SK-N-SH treated with all-trans-retinoic acid at 6 μM for 48 hours (cell line): ENCODE data around the gene UST.

ENCODE experiments used
- ARNTL ChIP-seq: fragments of 450-650 bp; formaldehyde crosslinking; IDR thresholded peaks from 2 replicates; pipeline ENCODE4 v1.5.0; 2020; ENCODE audit warnings: low read depth, mild to moderate bottlenecking, moderate library complexity, borderline replicate concordance
- CREB5 ChIP-seq: fragments of 250-450 bp; sonication (Bioruptor Pico); IDR thresholded peaks from 2 replicates; pipeline ENCODE4 v1.5.1; 2020; ENCODE audit warnings: low read depth, mild to moderate bottlenecking, moderate library complexity
- CSDC2 ChIP-seq: fragments of 250-450 bp; sonication (Bioruptor Pico); IDR thresholded peaks from 2 replicates; pipeline ENCODE4 v1.5.0; 2020; ENCODE audit warnings: mild to moderate bottlenecking, moderate library complexity
- CSRNP3 ChIP-seq: fragments of 250-450 bp; sonication (Bioruptor Pico); IDR thresholded peaks from 2 replicates; pipeline ENCODE4 v1.5.1; 2021; ENCODE audit warnings: mild to moderate bottlenecking, moderate library complexity
- POU6F1 ChIP-seq: fragments of 250-450 bp; sonication (Bioruptor Pico); IDR thresholded peaks from 2 replicates; pipeline ENCODE4 v1.8.0; 2021; ENCODE audit warnings: low read depth, mild to moderate bottlenecking, moderate library complexity, borderline replicate concordance
- PPARA ChIP-seq: fragments of 250-450 bp; sonication (Bioruptor Pico); IDR thresholded peaks from 2 replicates; pipeline ENCODE4 v1.5.0; 2020; ENCODE audit warnings: mild to moderate bottlenecking, borderline replicate concordance
- SNAI2 ChIP-seq: fragments of 250-450 bp; sonication (Bioruptor Pico); IDR thresholded peaks from 2 replicates; pipeline ENCODE4 v1.5.0; 2020; ENCODE audit warnings: mild to moderate bottlenecking, moderate library complexity
- ZFP3 ChIP-seq: fragments of 250-450 bp; sonication (Bioruptor Pico); IDR thresholded peaks from 2 replicates; pipeline ENCODE4 v1.5.0; 2020; ENCODE audit warnings: mild to moderate bottlenecking, moderate library complexity
- ZFP30 ChIP-seq: fragments of 450-650 bp; formaldehyde crosslinking; IDR thresholded peaks from 2 replicates; pipeline ENCODE4 v1.5.0; 2022; ENCODE audit warnings: mild to moderate bottlenecking, moderate library complexity
- ZNF565 ChIP-seq: fragments of 450-650 bp; formaldehyde crosslinking; conservative IDR thresholded peaks from 2 replicates; pipeline ENCODE4 v1.5.0; 2020; ENCODE audit warnings: low read depth, mild to moderate bottlenecking, moderate library complexity

GRCh38 chr6:148885136-148885865, 138.5 kb downstream of the UST start:
- TF ChIP-seq ZFP30 (CRISPR knock-in tag) (no peak), ZNF565 (CRISPR knock-in tag) (no peak), ZFP3 (CRISPR knock-in tag) (no peak), ARNTL (CRISPR knock-in tag) (no peak), CSDC2 (no peak), PPARA (CRISPR knock-in tag) (no peak), POU6F1 (no peak), CREB5 (CRISPR knock-in tag) (no peak), CSRNP3 (CRISPR knock-in tag) (no peak), SNAI2 (CRISPR knock-in tag) (no peak)
